Calu3 (cell line): Measurements from ENCODE around the gene CNKSR1. TPM values are rescaled to one million over a fixed set of nuclear protein-coding genes. Genes with fewer than 3 reads are reported as not detected.

Experiments used
- BruUV-seq: library from RNA; stranded (reverse); fragments of 400-500 nt; replicated peaks from 2 replicates; lab custom pipeline; 2021; lab: Mats Ljungman, UMichigan
- CTCF ChIA-PET: fragments of 300-600 bp; sonication (Branson Sonifier 250); formaldehyde crosslinking; loops from one replicate; lab custom pipeline; 2022; ENCODE audit warnings: antibody characterized with exemption; lab: Charles Lee
- DNase-seq: peaks from one replicate; pipeline ENCODE4 v3.0.0; 2022
- H3K27ac Mint-ChIP-seq: one replicate; pipeline ENCODE4 v1.8.0; 2022; ENCODE audit warnings: mixed read lengths; ENCODE audit not compliant: unreplicated experiment
- H3K27me3 Mint-ChIP-seq: one replicate; pipeline ENCODE4 v1.8.0; 2022; ENCODE audit warnings: mixed read lengths; ENCODE audit not compliant: unreplicated experiment
- H3K36me3 Mint-ChIP-seq: one replicate; pipeline ENCODE4 v1.8.0; 2022; ENCODE audit warnings: mild to moderate bottlenecking, moderate library complexity, mixed read lengths; ENCODE audit not compliant: insufficient read depth, unreplicated experiment
- H3K4me1 Mint-ChIP-seq: one replicate; pipeline ENCODE4 v1.8.0; 2022; ENCODE audit warnings: mild to moderate bottlenecking, low read depth, mixed read lengths; ENCODE audit not compliant: unreplicated experiment
- H3K4me3 Mint-ChIP-seq: one replicate; pipeline ENCODE4 v1.8.0; 2022; ENCODE audit warnings: mild to moderate bottlenecking, low read depth, moderate library complexity, mixed read lengths; ENCODE audit not compliant: unreplicated experiment
- H3K9me3 Mint-ChIP-seq: one replicate; pipeline ENCODE4 v1.8.0; 2022; ENCODE audit warnings: low read depth, mixed read lengths; ENCODE audit not compliant: unreplicated experiment
- intact Hi-C: fragments of 100-400 bp; cut with micrococcal nuclease; formaldehyde crosslinking; loops from one replicate; pipeline ENCODE4 v1.10.0; 2022; ENCODE audit not compliant: unreplicated experiment
- total RNA-seq: library from RNA; stranded (reverse); gene quantifications from 2 replicates; pipeline ENCODE4 v1.2.3, GENCODE V29; 2022
- TF ChIP-seq, protein P1 (sequence below): fragments of 200-600 bp; IDR thresholded peaks from one replicate; pipeline ENCODE4 v1.8.0; 2022; ENCODE audit warnings: antibody characterized with exemption; ENCODE audit not compliant: unreplicated experiment

CNKSR1 gene
- total RNA-seq, 1 experiment from 2014 or later: 28.1 TPM

DNA sequence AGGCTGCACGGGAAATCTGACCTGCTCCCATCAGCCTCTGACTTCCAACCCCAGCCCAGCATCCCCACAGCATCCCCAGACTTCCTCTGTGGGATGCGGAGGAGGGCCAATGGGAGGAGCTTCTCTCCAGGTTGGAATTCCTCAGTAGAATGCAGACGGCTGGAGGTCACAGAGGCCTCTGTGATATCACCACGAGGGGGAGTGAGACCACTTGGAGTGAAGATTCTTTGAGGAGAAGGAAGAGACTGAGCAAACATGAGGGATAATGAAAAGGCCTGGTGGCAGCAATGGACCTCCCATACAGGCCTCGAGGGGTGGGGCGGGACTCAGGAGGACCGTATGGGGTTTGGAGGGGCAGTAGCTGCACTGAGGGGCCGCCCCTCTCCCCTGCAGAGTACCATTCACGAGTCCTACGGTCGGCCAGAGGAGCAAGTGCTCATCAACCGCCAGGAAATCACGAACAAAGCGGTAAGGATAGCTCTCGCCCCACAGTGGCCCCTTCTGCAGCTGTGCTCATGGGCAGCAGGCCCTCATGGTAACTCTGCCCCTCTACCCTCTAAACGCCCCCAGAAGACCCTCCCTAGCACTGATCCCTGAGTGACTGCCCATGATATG lies 13.2 kb downstream of the CNKSR1 start, which contains the start of gene CATSPER4:
Gene CATSPER4 (plus strand): TSS at position 230 of the 615 bp plus-strand sequence. CDS start 26 bp downstream, at position 256.
- H3K4me1 Mint-ChIP-seq: no peaks in the 10 kb centered on the region
- intact Hi-C loops: no loop called here
- H3K27me3 Mint-ChIP-seq: peaks cover 18% of the 10 kb centered on the region
- peaks cover 6% of the 10 kb centered on the region for H3K36me3 Mint-ChIP-seq
- no TSS peak for BruUV-seq
- no peak within 1 kb of the TSS for H3K27ac Mint-ChIP-seq
- TF ChIP-seq, protein P1, sequence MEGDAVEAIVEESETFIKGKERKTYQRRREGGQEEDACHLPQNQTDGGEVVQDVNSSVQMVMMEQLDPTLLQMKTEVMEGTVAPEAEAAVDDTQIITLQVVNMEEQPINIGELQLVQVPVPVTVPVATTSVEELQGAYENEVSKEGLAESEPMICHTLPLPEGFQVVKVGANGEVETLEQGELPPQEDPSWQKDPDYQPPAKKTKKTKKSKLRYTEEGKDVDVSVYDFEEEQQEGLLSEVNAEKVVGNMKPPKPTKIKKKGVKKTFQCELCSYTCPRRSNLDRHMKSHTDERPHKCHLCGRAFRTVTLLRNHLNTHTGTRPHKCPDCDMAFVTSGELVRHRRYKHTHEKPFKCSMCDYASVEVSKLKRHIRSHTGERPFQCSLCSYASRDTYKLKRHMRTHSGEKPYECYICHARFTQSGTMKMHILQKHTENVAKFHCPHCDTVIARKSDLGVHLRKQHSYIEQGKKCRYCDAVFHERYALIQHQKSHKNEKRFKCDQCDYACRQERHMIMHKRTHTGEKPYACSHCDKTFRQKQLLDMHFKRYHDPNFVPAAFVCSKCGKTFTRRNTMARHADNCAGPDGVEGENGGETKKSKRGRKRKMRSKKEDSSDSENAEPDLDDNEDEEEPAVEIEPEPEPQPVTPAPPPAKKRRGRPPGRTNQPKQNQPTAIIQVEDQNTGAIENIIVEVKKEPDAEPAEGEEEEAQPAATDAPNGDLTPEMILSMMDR: no peak
- CTCF ChIA-PET: interaction anchor here (0.6 to 1.0 kb wide), 3 partner anchors 13 to 209 kb away, joined by 3 to 4 read pairs (median 4); partner anchors contain the start of genes CEP85 and CNKSR1
- DNase-seq: no peak
- H3K9me3 Mint-ChIP-seq: no peaks in the 10 kb centered on the region
- H3K4me3 Mint-ChIP-seq: no peak within 1 kb of the TSS

DNA sequence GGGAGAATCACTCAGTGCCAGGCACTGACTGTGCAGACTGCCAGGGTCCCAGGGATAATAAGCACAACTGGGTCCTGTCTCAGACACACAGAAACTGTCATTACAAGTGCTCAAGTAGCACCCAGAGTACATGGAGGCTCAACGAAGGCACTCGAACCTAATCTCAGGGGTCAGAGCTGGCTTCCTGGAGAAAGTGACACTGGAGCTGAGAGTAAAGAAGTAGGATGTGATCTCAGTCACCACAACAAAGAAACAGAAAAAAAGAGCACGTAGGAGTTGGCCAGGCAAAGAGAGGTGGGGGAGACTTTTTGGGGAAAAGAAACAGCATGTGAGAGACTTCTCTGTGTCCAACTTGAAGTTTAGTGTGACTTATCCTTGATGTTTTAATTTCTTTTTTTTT lies 14.4 kb downstream of the CNKSR1 start:
- H3K9me3 Mint-ChIP-seq: no peaks in the 10 kb centered on the region
- no peak overlapping the region for H3K27ac Mint-ChIP-seq
- no peaks in the 10 kb centered on the region for H3K36me3 Mint-ChIP-seq
- TF ChIP-seq, protein P1: no peak
- H3K27me3 Mint-ChIP-seq: peaks cover 31% of the 10 kb centered on the region
- intact Hi-C loops: no loop called here
- no peak overlapping the region for H3K4me3 Mint-ChIP-seq
- BruUV-seq: no TSS peak
- no peaks in the 10 kb centered on the region for H3K4me1 Mint-ChIP-seq
- DNase-seq: no peak
- CTCF ChIA-PET: interaction anchor here (0.6 to 0.7 kb wide), 2 partner anchors 361 to 430 kb away, joined by 3 to 8 read pairs; no protein-coding TSS in a partner anchor

DNA sequence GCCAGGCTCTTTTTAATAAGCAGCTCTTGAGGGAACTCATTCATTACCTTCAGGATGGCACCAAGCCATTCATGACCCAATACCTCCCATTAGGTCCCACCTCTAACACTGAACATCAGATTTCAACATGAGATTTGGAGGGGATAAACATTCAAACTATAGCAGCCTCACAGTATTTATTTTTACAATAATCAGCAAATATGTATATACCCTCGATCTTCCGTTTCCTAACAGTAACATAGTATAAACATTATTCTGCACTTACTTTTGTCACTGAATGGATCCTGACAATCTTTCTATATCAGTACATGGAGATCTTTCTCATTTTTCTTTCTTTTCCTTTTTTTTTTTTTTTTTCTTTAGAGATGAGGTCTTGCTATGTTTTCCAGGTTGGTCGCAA lies 18.5 kb downstream of the CNKSR1 start:
- H3K36me3 Mint-ChIP-seq: no peaks in the 10 kb centered on the region
- no TSS peak for BruUV-seq
- H3K27me3 Mint-ChIP-seq: peaks cover 69% of the 10 kb centered on the region
- no peaks in the 10 kb centered on the region for H3K4me1 Mint-ChIP-seq
- intact Hi-C loops: no loop called here
- no peak overlapping the region for H3K4me3 Mint-ChIP-seq
- CTCF ChIA-PET: no interaction called here
- no peak overlapping the region for H3K27ac Mint-ChIP-seq
- H3K9me3 Mint-ChIP-seq: no peaks in the 10 kb centered on the region
- DNase-seq: no peak
- TF ChIP-seq, protein P1: no peak

DNA sequence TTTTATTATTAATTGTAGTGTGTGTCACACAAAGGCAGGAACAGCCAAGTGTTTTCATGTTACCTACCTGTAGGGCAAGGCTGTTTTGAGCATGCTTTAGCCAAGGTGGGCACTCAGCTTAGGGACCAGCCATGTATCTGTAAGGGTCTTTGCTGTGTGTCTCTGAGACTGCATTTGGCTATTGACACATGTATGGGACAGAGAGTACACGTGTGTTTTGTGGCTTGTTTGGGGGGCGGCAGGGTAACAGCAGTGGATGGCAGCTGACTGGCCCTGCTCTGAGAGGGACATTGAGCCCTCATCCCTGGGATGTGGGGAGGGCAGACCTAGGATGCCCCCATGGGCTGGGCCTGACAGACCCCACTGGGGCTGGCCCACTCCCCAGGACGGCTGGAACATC lies 20.0 kb downstream of the CNKSR1 start:
- DNase-seq: no peak
- no peaks in the 10 kb centered on the region for H3K36me3 Mint-ChIP-seq
- CTCF ChIA-PET: interaction anchor here (0.6 kb wide), 1 partner anchor 538 kb away, joined by 4 read pairs; no protein-coding TSS in a partner anchor
- peaks cover 77% of the 10 kb centered on the region for H3K27me3 Mint-ChIP-seq
- H3K4me3 Mint-ChIP-seq: no peak overlapping the region
- H3K27ac Mint-ChIP-seq: no peak overlapping the region
- no peaks in the 10 kb centered on the region for H3K4me1 Mint-ChIP-seq
- no TSS peak for BruUV-seq
- intact Hi-C loops: no loop called here
- TF ChIP-seq, protein P1: no peak
- H3K9me3 Mint-ChIP-seq: no peaks in the 10 kb centered on the region
